Measurements from ENCODE around the gene SETD5. TPM values are rescaled to one million over a fixed set of nuclear protein-coding genes. Genes with fewer than 3 reads are reported as not detected.

Gene SETD5
- total RNA-seq, 3 donors from 2014 or later (not counting 1 experiment from before 2014, with no cell fraction given) = 106 to 154 (median 140) TPM

DNA sequence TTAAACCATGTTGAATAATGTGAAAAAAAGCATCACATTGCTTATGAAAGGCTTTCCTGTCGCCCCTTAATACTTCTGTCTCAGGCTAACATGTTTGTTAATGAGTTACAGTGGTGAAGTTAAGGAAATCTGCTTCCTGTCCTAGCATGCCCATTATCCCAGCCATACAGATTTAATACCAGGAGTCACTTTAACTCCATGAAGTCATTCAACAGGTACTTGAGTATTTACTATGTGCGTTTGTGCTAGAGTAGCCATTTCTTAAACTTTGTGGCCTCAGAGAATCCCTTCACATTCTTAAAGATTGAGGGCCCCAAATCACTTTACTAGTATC, 10.1 kb upstream of the SETD5 start:
- WGBS (ENCODE audit: insufficient coverage) = no CpG with 5 or more reads among the region's 2 CpGs
- Histone ChIP-seq H3K9me3 (ENCODE audit: control insufficient read depth, insufficient read depth, low read length) (no peaks in the 10 kb centered on the region), H3K4me1 (ENCODE audit: control insufficient read depth, insufficient read depth, low read length) (no peaks in the 10 kb centered on the region), H3K27ac (ENCODE audit: low read length) (no peak overlapping the region), H3K27me3 (ENCODE audit: control insufficient read depth, insufficient read depth, low read length) (no peaks in the 10 kb centered on the region), H3K36me3 (ENCODE audit: control insufficient read depth, insufficient read depth, low read length) (peaks cover 90% of the 10 kb centered on the region), H3K4me3 (ENCODE audit: low read length) (no peak overlapping the region)
- Mint-ChIP-seq H3K4me3 (no peak overlapping the region), H3K9me3 (no peaks in the 10 kb centered on the region), H3K27ac (peak overlapping the region; percentile 57 to 79), H3K27me3 (ENCODE audit: low read depth in 2 of 2) (no peaks in the 10 kb centered on the region), H3K4me1 (peaks cover 18 to 26% of the 10 kb centered on the region in 2 donors), H3K36me3 (peaks cover 23% of the 10 kb centered on the region)
- intact Hi-C loops (cut with micrococcal nuclease) = no loop called here
- TF ChIP-seq, protein P1, sequence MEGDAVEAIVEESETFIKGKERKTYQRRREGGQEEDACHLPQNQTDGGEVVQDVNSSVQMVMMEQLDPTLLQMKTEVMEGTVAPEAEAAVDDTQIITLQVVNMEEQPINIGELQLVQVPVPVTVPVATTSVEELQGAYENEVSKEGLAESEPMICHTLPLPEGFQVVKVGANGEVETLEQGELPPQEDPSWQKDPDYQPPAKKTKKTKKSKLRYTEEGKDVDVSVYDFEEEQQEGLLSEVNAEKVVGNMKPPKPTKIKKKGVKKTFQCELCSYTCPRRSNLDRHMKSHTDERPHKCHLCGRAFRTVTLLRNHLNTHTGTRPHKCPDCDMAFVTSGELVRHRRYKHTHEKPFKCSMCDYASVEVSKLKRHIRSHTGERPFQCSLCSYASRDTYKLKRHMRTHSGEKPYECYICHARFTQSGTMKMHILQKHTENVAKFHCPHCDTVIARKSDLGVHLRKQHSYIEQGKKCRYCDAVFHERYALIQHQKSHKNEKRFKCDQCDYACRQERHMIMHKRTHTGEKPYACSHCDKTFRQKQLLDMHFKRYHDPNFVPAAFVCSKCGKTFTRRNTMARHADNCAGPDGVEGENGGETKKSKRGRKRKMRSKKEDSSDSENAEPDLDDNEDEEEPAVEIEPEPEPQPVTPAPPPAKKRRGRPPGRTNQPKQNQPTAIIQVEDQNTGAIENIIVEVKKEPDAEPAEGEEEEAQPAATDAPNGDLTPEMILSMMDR (IDR thresholded peaks at IDR 0.05) = no peak
- ATAC-seq (no peak), DNase-seq (no peak)

DNA sequence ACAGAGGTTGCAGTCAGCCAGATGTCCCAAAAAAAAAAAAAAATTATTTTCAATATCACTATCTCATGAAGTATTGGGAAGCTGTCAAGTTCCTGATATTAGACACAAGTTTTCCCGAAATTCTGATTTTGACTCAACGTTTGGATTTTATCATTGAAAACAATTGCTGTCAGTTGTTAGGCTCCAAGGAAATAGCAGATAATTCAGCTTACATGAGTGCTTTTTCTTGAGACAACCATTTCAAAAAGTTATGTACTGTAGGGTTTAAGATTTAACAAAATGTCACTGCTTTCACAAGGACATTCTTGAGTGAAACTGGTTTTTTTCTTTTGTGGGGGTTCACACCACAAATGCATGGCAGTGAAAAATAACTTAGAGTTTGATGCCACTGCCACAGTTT, 9.3 kb upstream of the SETD5 start:
- Mint-ChIP-seq H3K27ac (peak overlapping the region; percentile 22 to 51), H3K4me3 (no peak overlapping the region), H3K27me3 (ENCODE audit: low read depth in 2 of 2) (no peaks in the 10 kb centered on the region), H3K4me1 (peaks cover 21 to 30% of the 10 kb centered on the region in 2 donors), H3K9me3 (no peaks in the 10 kb centered on the region), H3K36me3 (peaks cover 25% of the 10 kb centered on the region)
- TF ChIP-seq, protein P1 (IDR thresholded peaks at IDR 0.05) = no peak
- Histone ChIP-seq H3K4me3 (ENCODE audit: low read length) (no peak overlapping the region), H3K27ac (ENCODE audit: low read length) (no peak overlapping the region), H3K4me1 (ENCODE audit: control insufficient read depth, insufficient read depth, low read length) (no peaks in the 10 kb centered on the region), H3K9me3 (ENCODE audit: control insufficient read depth, insufficient read depth, low read length) (no peaks in the 10 kb centered on the region), H3K36me3 (ENCODE audit: control insufficient read depth, insufficient read depth, low read length) (peaks cover 87% of the 10 kb centered on the region), H3K27me3 (ENCODE audit: control insufficient read depth, insufficient read depth, low read length) (no peaks in the 10 kb centered on the region)
- intact Hi-C loops (cut with micrococcal nuclease) = no loop called here
- ATAC-seq = no peak
- no peak for DNase-seq
- WGBS (ENCODE audit: insufficient coverage) = 89% methylated on average over 2 of the region's 2 CpGs

DNA sequence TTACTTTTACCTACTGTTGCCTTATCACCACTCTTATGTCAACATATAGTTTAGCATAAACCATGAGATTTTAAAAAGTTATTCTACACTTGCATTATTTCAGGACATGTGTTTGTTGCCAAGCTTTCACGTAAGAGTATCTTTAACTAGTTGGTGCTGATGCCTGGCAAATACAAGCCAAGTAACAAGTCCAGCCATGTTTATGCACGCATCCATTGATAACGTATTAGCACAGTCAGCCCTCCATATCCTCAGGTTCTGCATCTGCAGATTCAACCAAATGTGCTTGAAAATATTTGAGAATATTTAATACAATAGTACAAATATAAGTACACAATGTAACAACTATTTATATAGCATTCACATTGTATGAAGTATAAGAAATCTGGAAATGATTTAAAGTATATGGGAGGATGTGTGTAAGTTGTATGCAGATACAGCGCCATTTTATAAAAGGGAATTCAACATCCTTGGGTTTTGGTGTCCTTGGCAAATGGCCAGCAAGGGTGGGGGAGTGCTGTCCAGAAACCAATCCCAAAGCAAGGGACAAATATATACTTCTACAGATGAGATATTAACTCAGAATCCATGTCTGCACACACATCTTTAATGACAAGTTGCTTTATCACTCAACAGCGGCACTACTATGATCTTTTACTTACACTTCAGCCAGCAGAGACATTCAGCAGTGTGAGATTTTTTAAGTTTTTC, 8.7 kb upstream of the SETD5 start:
- no peaks in the 10 kb centered on the region for H3K4me1 ChIP-seq (ENCODE audit: control insufficient read depth, insufficient read depth, low read length)
- H3K9me3 Mint-ChIP-seq = no peaks in the 10 kb centered on the region
- H3K9me3 ChIP-seq (ENCODE audit: control insufficient read depth, insufficient read depth, low read length) = no peaks in the 10 kb centered on the region
- no peak overlapping the region for H3K27ac ChIP-seq (ENCODE audit: low read length)
- intact Hi-C loops (cut with micrococcal nuclease) = no loop called here
- no peak overlapping the region for H3K4me3 ChIP-seq (ENCODE audit: low read length)
- TF ChIP-seq, protein P1 (IDR thresholded peaks at IDR 0.05) = no peak
- ATAC-seq = no peak
- no peaks in the 10 kb centered on the region for H3K27me3 Mint-ChIP-seq (ENCODE audit: low read depth in 2 of 2)
- H3K36me3 ChIP-seq (ENCODE audit: control insufficient read depth, insufficient read depth, low read length) = peaks cover 89% of the 10 kb centered on the region
- H3K4me1 Mint-ChIP-seq = peaks cover 21 to 30% of the 10 kb centered on the region in 2 donors
- no peak for DNase-seq
- H3K36me3 Mint-ChIP-seq = peaks cover 25% of the 10 kb centered on the region
- no peaks in the 10 kb centered on the region for H3K27me3 ChIP-seq (ENCODE audit: control insufficient read depth, insufficient read depth, low read length)
- peak overlapping the region; percentile 22 to 51 for H3K27ac Mint-ChIP-seq
- 94% methylated on average over 4 of the region's 5 CpGs for WGBS (ENCODE audit: insufficient coverage)
- H3K4me3 Mint-ChIP-seq = no peak overlapping the region
